ENCODE results near the gene SMAD6.

SMAD6 gene

GRCh38 chr15:66692391-66692790, 9.6 kb upstream of the SMAD6 start:
- Histone ChIP-seq H3K9me3 (ENCODE audit: control insufficient read depth, low read length) (no peaks in the 10 kb centered on the region), H3K4me3 (ENCODE audit: low read depth, low read length) (no peak overlapping the region), H3K4me1 (no peaks in the 10 kb centered on the region), H3K79me2 (no peaks in the 10 kb centered on the region), H3K4me2 (ENCODE audit: low read length) (no peak overlapping the region), H3K36me3 (ENCODE audit: control insufficient read depth, insufficient read depth, low read length) (no peaks in the 10 kb centered on the region), H3K27me3 (ENCODE audit: control insufficient read depth, insufficient read depth, low read length) (no peaks in the 10 kb centered on the region), H3K27ac (no peak overlapping the region), H3K9ac (no peak overlapping the region), H2AFZ (no peak overlapping the region)
- no peak for TF ChIP-seq CTCF (IDR thresholded peaks at IDR 0.05)

GRCh38 chr15:66692808-66693596, 9.0 kb upstream of the SMAD6 start:
- Histone ChIP-seq H3K9ac (no peak overlapping the region), H3K4me3 (ENCODE audit: low read depth, low read length) (no peak overlapping the region), H3K36me3 (ENCODE audit: control insufficient read depth, insufficient read depth, low read length) (no peaks in the 10 kb centered on the region), H2AFZ (no peak overlapping the region), H3K9me3 (ENCODE audit: control insufficient read depth, low read length) (no peaks in the 10 kb centered on the region), H3K79me2 (no peaks in the 10 kb centered on the region), H3K4me2 (ENCODE audit: low read length) (no peak overlapping the region), H3K27ac (no peak overlapping the region), H3K4me1 (no peaks in the 10 kb centered on the region), H3K27me3 (ENCODE audit: control insufficient read depth, insufficient read depth, low read length) (no peaks in the 10 kb centered on the region)
- TF ChIP-seq CTCF (IDR thresholded peaks at IDR 0.05): no peak

GRCh38 chr15:66696770-66697169, 5.3 kb upstream of the SMAD6 start:
- TF ChIP-seq CTCF (IDR thresholded peaks at IDR 0.05): no peak
- Histone ChIP-seq H3K4me3 (ENCODE audit: low read depth, low read length) (no peak overlapping the region), H3K4me1 (no peaks in the 10 kb centered on the region), H3K27me3 (ENCODE audit: control insufficient read depth, insufficient read depth, low read length) (no peaks in the 10 kb centered on the region), H3K9ac (no peak overlapping the region), H3K79me2 (no peaks in the 10 kb centered on the region), H2AFZ (no peak overlapping the region), H3K9me3 (ENCODE audit: control insufficient read depth, low read length) (no peaks in the 10 kb centered on the region), H3K36me3 (ENCODE audit: control insufficient read depth, insufficient read depth, low read length) (no peaks in the 10 kb centered on the region), H3K27ac (no peak overlapping the region), H3K4me2 (ENCODE audit: low read length) (no peak overlapping the region)

- Histone ChIP-seq H3K4me1 (no peaks in the 10 kb centered on the region), H3K27ac (peak overlapping the region; percentile 29), H3K79me2 (no peaks in the 10 kb centered on the region), H3K9me3 (ENCODE audit: control insufficient read depth, low read length) (no peaks in the 10 kb centered on the region), H3K4me3 (ENCODE audit: low read depth, low read length) (no peak overlapping the region), H3K4me2 (ENCODE audit: low read length) (no peak overlapping the region), H2AFZ (peak overlapping the region; percentile 33), H3K9ac (no peak overlapping the region), H3K36me3 (ENCODE audit: control insufficient read depth, insufficient read depth, low read length) (no peaks in the 10 kb centered on the region), H3K27me3 (ENCODE audit: control insufficient read depth, insufficient read depth, low read length) (no peaks in the 10 kb centered on the region)
- peak; percentile 61 for TF ChIP-seq CTCF (IDR thresholded peaks at IDR 0.05)
Measured at GRCh38 chr15:66698318-66698961, 3.6 kb upstream of the SMAD6 start.
